GM19468 (cell line): ENCODE measurements around the gene BAG3.
A peak's percentile ranks its signal among the peaks of the same experiment; 100 is the strongest.

Experiments used
- ATAC-seq: cut with Tn5 transposase; IDR thresholded peaks from one replicate; pipeline ENCODE4 v1.9.1; 2021; ENCODE audit warnings: mild to moderate bottlenecking, moderate library complexity, moderate number of reproducible peaks; ENCODE audit not compliant: unreplicated experiment; ENCODE audit errors: extremely low read depth

Gene BAG3

GRCh38 chr10:119723624-119724023 lies 72.4 kb downstream of the BAG3 start:
- ATAC-seq: no peak

GRCh38 chr10:119724593-119725516 lies 73.7 kb downstream of the BAG3 start:
- no peak for ATAC-seq

- peak; percentile 14 for ATAC-seq
These were observed 74.3 kb downstream of the BAG3 start for GRCh38 chr10:119725517-119725827.

- ATAC-seq: peak; percentile 59
These were observed 74.9 kb downstream of the BAG3 start, which contains the start of gene INPP5F for GRCh38 chr10:119725828-119726675. INPP5F (plus strand) TSS chr10:119726050; CDS start chr10:119726263, 213 bp downstream.

- no peak for ATAC-seq
These were observed 75.6 kb downstream of the BAG3 start for GRCh38 chr10:119726676-119727261.
